ENCODE measurements around the gene OR2Y1. TPM values are rescaled to one million over a fixed set of nuclear protein-coding genes. Genes with fewer than 3 reads are reported as not detected.
"Not testable (repeated sequence)": the region's sequence is repeated elsewhere in the genome, so short reads cannot be mapped to it uniquely, and the experiment has no call there.

The OR2Y1 gene
- total RNA-seq, 4 donors from 2014 or later: not detected

DNA sequence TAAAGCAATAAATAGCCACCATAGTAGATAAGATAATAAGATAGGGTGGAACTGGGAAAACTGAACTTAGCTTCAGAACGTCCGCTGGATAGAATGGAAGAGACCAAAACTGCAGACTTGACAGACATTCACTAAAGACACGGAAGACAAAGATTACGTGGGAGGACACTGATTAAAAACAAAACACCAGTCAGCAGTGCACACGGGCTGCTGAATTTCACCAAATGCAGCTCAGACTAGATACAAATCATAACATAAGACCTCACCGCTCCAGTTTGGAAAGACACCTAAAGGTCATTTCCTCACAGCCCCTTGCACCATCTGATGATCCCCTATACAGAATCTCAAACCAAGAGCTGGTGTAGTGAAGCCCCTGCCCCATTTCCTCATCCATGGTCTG lies 2.9 kb upstream of the OR2Y1 start:
- Histone ChIP-seq H3K27ac (no peak overlapping the region), H3K4me1 (no peaks in the 10 kb centered on the region), H3K27me3 (no peaks in the 10 kb centered on the region), H3K4me3 (no peak overlapping the region), H3K9me3 (no peaks in the 10 kb centered on the region), H3K36me3 (no peaks in the 10 kb centered on the region)
- DNase-seq: no peak
- TF ChIP-seq, protein P1, sequence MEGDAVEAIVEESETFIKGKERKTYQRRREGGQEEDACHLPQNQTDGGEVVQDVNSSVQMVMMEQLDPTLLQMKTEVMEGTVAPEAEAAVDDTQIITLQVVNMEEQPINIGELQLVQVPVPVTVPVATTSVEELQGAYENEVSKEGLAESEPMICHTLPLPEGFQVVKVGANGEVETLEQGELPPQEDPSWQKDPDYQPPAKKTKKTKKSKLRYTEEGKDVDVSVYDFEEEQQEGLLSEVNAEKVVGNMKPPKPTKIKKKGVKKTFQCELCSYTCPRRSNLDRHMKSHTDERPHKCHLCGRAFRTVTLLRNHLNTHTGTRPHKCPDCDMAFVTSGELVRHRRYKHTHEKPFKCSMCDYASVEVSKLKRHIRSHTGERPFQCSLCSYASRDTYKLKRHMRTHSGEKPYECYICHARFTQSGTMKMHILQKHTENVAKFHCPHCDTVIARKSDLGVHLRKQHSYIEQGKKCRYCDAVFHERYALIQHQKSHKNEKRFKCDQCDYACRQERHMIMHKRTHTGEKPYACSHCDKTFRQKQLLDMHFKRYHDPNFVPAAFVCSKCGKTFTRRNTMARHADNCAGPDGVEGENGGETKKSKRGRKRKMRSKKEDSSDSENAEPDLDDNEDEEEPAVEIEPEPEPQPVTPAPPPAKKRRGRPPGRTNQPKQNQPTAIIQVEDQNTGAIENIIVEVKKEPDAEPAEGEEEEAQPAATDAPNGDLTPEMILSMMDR (IDR thresholded peaks at IDR 0.05): no peak
- no peak for TF ChIP-seq POLR2A (IDR thresholded peaks at IDR 0.05)

DNA sequence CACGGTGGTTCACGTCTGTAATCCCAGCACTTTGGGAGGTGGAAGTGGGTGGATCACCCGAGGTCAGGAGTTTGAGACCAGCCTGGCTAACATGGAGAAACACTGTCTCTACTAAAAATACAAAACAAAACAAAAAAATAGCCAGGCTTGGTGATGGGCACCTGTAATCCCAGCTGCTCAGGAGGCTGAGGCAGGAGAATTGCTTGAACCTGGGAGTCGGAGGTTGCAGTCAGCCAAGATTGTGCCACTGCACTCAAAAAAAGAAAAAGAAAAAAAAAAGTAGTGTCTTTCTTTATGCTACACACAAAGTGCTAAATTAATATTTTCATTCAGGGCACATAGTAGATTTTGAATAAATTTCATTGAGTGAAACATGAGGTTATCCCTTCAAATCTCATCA lies 1.1 kb upstream of the OR2Y1 start:
- not testable (repeated sequence) for DNase-seq, H3K4me1 ChIP-seq, H3K27ac ChIP-seq, H3K9me3 ChIP-seq, H3K27me3 ChIP-seq, H3K4me3 ChIP-seq, H3K36me3 ChIP-seq

DNA sequence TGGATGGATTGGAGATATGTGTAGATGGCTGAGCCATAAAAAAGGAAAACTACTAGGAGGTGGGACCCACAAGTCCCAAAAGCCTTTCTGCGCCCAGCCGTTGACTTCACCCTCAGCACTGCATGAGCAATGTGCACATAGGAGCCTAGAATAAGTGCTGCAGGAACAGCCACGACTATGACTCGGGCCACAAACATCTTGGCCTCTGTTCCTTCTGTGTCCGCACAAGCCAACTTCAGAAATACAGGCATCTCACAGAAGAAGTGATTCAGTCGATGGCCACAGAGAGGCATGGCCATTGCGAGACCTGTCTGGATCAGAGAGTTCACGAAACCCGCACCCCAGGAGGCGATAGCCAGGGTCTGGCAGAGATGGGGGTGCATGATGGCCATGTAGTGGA lies 587 bp downstream of the OR2Y1 start:
- Histone ChIP-seq H3K36me3 (no peaks in the 10 kb centered on the region), H3K27ac (no peak overlapping the region), H3K4me1 (no peaks in the 10 kb centered on the region), H3K4me3 (no peak overlapping the region), H3K9me3 (no peaks in the 10 kb centered on the region), H3K27me3 (no peaks in the 10 kb centered on the region)
- TF ChIP-seq, protein P1 (IDR thresholded peaks at IDR 0.05): no peak
- no peak for TF ChIP-seq POLR2A (IDR thresholded peaks at IDR 0.05)
- no peak for DNase-seq

DNA sequence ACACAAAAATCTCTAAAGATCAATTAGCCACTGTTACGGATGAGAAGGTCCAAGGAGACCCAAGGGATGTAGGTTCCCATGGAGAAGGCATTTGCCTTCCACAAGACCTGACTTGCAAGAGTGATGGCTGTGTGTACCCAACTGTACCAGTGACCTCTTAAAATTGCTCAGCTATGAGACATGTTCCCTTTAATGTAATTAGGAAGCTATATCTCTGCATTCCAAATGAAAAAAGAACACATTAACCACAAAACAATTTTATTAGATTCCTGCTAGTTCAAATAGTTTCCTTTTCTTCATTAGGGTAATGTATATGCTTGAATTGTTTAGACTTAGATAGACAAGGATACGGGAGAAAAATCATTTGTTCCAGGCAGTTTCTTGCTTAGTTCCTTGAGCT lies 3.3 kb downstream of the OR2Y1 start:
- Histone ChIP-seq H3K4me3 (no peak overlapping the region), H3K36me3 (no peaks in the 10 kb centered on the region), H3K9me3 (no peaks in the 10 kb centered on the region), H3K27me3 (no peaks in the 10 kb centered on the region), H3K27ac (no peak overlapping the region), H3K4me1 (no peaks in the 10 kb centered on the region)
- no peak for DNase-seq
- TF ChIP-seq POLR2A (IDR thresholded peaks at IDR 0.05): no peak
- TF ChIP-seq, protein P1 (IDR thresholded peaks at IDR 0.05): no peak

DNA sequence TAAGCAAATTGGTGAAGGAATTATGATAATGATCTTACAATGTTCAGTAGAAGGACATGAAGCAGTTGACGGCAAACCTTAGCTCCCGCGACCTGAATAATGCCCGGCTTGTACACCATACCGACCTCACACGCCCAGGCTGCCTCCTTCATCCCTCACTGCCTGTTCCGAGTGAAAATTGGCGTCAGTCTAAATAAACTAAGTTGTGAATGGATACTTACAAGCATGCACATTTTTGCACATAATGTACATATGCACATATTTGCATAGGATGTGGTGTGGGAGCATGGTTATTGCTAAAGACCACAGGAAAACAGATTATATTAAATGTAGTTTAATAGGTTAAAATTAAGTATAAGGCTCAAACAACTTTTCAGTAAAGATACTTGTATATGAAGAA lies 14.9 kb downstream of the OR2Y1 start:
- TF ChIP-seq, protein P1 (IDR thresholded peaks at IDR 0.05): no peak
- no peak for TF ChIP-seq POLR2A (IDR thresholded peaks at IDR 0.05)
- no peaks in the 10 kb centered on the region for H3K4me1 ChIP-seq
- no peak overlapping the region for H3K4me3 ChIP-seq
- H3K36me3 ChIP-seq: no peaks in the 10 kb centered on the region
- no peaks in the 10 kb centered on the region for H3K9me3 ChIP-seq
- DNase-seq: no peak
- H3K27me3 ChIP-seq: no peaks in the 10 kb centered on the region
- no peak overlapping the region for H3K27ac ChIP-seq

DNA sequence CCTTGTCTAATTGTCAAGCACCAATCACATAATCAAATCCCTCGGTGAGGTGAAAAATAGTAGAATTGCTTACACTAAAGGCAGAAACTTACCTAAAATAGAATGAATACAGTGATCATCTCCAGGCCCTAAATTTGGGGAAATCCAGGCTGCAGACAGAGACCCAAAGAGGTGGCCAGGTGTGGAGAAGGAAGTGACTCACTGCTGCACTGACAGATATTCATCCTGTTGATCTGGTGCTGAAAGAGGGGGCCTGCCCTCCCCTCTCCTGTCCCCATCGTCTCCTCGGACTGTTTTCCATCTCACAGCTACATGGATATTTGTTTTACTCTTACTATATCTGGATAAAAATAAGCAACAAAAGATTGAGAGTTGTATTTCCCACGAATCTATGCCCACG lies 15.9 kb downstream of the OR2Y1 start:
- no peak overlapping the region for H3K27ac ChIP-seq
- no peaks in the 10 kb centered on the region for H3K27me3 ChIP-seq
- no peak overlapping the region for H3K4me3 ChIP-seq
- DNase-seq: no peak
- H3K36me3 ChIP-seq: no peaks in the 10 kb centered on the region
- TF ChIP-seq, protein P1 (IDR thresholded peaks at IDR 0.05): no peak
- TF ChIP-seq POLR2A (IDR thresholded peaks at IDR 0.05): no peak
- H3K4me1 ChIP-seq: no peaks in the 10 kb centered on the region
- H3K9me3 ChIP-seq: no peaks in the 10 kb centered on the region
